H9 (cell line): Measurements from ENCODE around the gene C17orf113. TPM values are rescaled to one million over a fixed set of nuclear protein-coding genes. Genes with fewer than 3 reads are reported as not detected.
A peak's percentile ranks its signal among the peaks of the same experiment; 100 is the strongest.

Experiments
- DNase-seq: peaks from one replicate; pipeline ENCODE4 v3.0.0-alpha.2; 2017
- H2AFZ ChIP-seq: one replicate; pipeline ENCODE4 v1.6.1; 2013; ENCODE audit warnings: mild to moderate bottlenecking, low read length, control low read depth, moderate library complexity
- H2AK5ac ChIP-seq: 2 replicates; pipeline ENCODE4 v1.6.1; 2013; ENCODE audit warnings: low read length, control low read depth, mixed read lengths; ENCODE audit not compliant: insufficient read length
- H2BK120ac ChIP-seq: one replicate; pipeline ENCODE4 v1.6.1; 2013; ENCODE audit warnings: low read depth, mild to moderate bottlenecking, low read length, control low read depth, inconsistent platforms; ENCODE audit not compliant: poor library complexity, severe bottlenecking
- H2BK12ac ChIP-seq: 2 replicates; pipeline ENCODE4 v1.6.1; 2013; ENCODE audit warnings: low read length, control low read depth, mixed read lengths, low read depth; ENCODE audit not compliant: insufficient read length
- H2BK15ac ChIP-seq: 2 replicates; pipeline ENCODE4 v1.6.1; 2013; ENCODE audit warnings: low read depth, low read length, control low read depth
- H2BK20ac ChIP-seq: one replicate; pipeline ENCODE4 v1.6.1; 2013; ENCODE audit warnings: low read depth, mild to moderate bottlenecking, low read length, control low read depth, inconsistent platforms; ENCODE audit not compliant: poor library complexity, severe bottlenecking
- H2BK5ac ChIP-seq: 2 replicates; pipeline ENCODE4 v1.6.1; 2013; ENCODE audit warnings: low read length, control low read depth, mixed read lengths; ENCODE audit not compliant: insufficient read length
- H3K14ac ChIP-seq: 2 replicates; pipeline ENCODE4 v1.6.1; 2013; ENCODE audit warnings: low read length, control low read depth; ENCODE audit not compliant: insufficient read depth
- H3K18ac ChIP-seq: 2 replicates; pipeline ENCODE4 v1.6.1; 2013; ENCODE audit warnings: low read depth, mild to moderate bottlenecking, mixed read lengths, low read length, control low read depth; ENCODE audit not compliant: insufficient read length
- H3K23ac ChIP-seq: 2 replicates; pipeline ENCODE4 v1.6.1; 2013; ENCODE audit warnings: low read length, control low read depth, mixed read lengths, low read depth; ENCODE audit not compliant: insufficient read length
- H3K23me2 ChIP-seq: 2 replicates; pipeline ENCODE4 v1.6.1; 2013; ENCODE audit warnings: low read depth, mild to moderate bottlenecking, mixed read lengths, low read length, control low read depth; ENCODE audit not compliant: insufficient read length, poor library complexity, severe bottlenecking
- H3K27ac ChIP-seq: 2 replicates; pipeline ENCODE4 v1.5.1; 2013; ENCODE audit warnings: low read length, control low read depth, mixed read lengths, low read depth; ENCODE audit not compliant: insufficient read length
- H3K27me3 ChIP-seq: 2 replicates; pipeline ENCODE4 v1.6.1; 2013; ENCODE audit warnings: low read length, control low read depth, inconsistent platforms; ENCODE audit not compliant: insufficient read depth
- H3K4ac ChIP-seq: 2 replicates; pipeline ENCODE4 v1.6.1; 2013; ENCODE audit warnings: low read depth, mild to moderate bottlenecking, control low read depth, inconsistent platforms, low read length, moderate library complexity
- H3K4me1 ChIP-seq: 2 replicates; pipeline ENCODE4 v1.6.1; 2013; ENCODE audit warnings: low read length, control low read depth, inconsistent platforms; ENCODE audit not compliant: insufficient read depth
- H3K4me2 ChIP-seq: 2 replicates; pipeline ENCODE4 v1.6.1; 2013; ENCODE audit warnings: low read length, control low read depth, mixed read lengths; ENCODE audit not compliant: insufficient read length, insufficient read depth
- H3K56ac ChIP-seq: 2 replicates; pipeline ENCODE4 v1.6.1; 2013; ENCODE audit warnings: low read depth, mild to moderate bottlenecking, mixed read lengths, low read length, control low read depth; ENCODE audit not compliant: insufficient read length
- H3K79me1 ChIP-seq: 2 replicates; pipeline ENCODE4 v1.6.1; 2013; ENCODE audit warnings: low read depth, mild to moderate bottlenecking, moderate library complexity, low read length, control low read depth, inconsistent platforms; ENCODE audit not compliant: insufficient read depth, poor library complexity, severe bottlenecking
- H3K79me2 ChIP-seq: 2 replicates; pipeline ENCODE4 v1.6.1; 2013; ENCODE audit warnings: low read length, control low read depth, inconsistent platforms; ENCODE audit not compliant: insufficient read depth
- H3K9ac ChIP-seq: 2 replicates; pipeline ENCODE4 v1.6.1; 2013; ENCODE audit warnings: low read length, control low read depth, mixed read lengths; ENCODE audit not compliant: insufficient read length; ENCODE audit errors: extremely low read depth
- H3K9me3 ChIP-seq: one replicate; pipeline ENCODE4 v1.6.1; 2013; ENCODE audit warnings: low read depth, low read length, inconsistent platforms; ENCODE audit not compliant: control insufficient read depth
- H3T11ph ChIP-seq: one replicate; pipeline ENCODE4 v1.6.1; 2013; ENCODE audit warnings: mild to moderate bottlenecking, low read length, control low read depth, inconsistent platforms
- H4K20me1 ChIP-seq: one replicate; pipeline ENCODE4 v1.6.1; 2013; ENCODE audit not compliant: control insufficient read depth, insufficient read length, insufficient read depth
- H4K5ac ChIP-seq: 2 replicates; pipeline ENCODE4 v1.6.1; 2013; ENCODE audit warnings: low read depth, mild to moderate bottlenecking, mixed read lengths, low read length, control low read depth; ENCODE audit not compliant: insufficient read length
- H4K8ac ChIP-seq: replicated peaks from 2 replicates; pipeline ENCODE4 v1.6.1; 2013; ENCODE audit warnings: low read length, control low read depth, mixed read lengths, low read depth; ENCODE audit not compliant: insufficient read length
- H4K91ac ChIP-seq: 2 replicates; pipeline ENCODE4 v1.6.1; 2013; ENCODE audit warnings: low read depth, mild to moderate bottlenecking, moderate library complexity, mixed read lengths, low read length, control low read depth; ENCODE audit not compliant: insufficient read length
- H3K27ac Mint-ChIP-seq, 3 experiments: 2 replicates in 2 of 3; 3 replicates in 1 of 3; pipeline ENCODE4 v1.8.0; 2020 to 2021; ENCODE audit warnings: mixed read lengths in 3 of 3, mild to moderate bottlenecking in 1 of 3, moderate library complexity in 1 of 3
- H3K27me3 Mint-ChIP-seq: 2 replicates; pipeline ENCODE4 v1.8.0; 2021; ENCODE audit warnings: low read depth, mild to moderate bottlenecking, moderate library complexity, mixed read lengths
- H3K36me3 Mint-ChIP-seq, 3 experiments: 2 replicates in 2 of 3; 3 replicates in 1 of 3; pipeline ENCODE4 v1.8.0; 2020 to 2021; ENCODE audit warnings: low read depth in 3 of 3, mixed read lengths in 3 of 3; ENCODE audit not compliant: insufficient read depth in 1 of 3
- H3K4me1 Mint-ChIP-seq, 2 experiments: 2 replicates each; pipeline ENCODE4 v1.8.0; 2020; ENCODE audit warnings: mixed read lengths in 2 of 2
- H3K4me3 Mint-ChIP-seq, 2 experiments: 2 replicates in 1 of 2; 3 replicates in 1 of 2; pipeline ENCODE4 v1.8.0; 2020 to 2021; ENCODE audit warnings: mild to moderate bottlenecking in 2 of 2, mixed read lengths in 2 of 2, moderate library complexity in 1 of 2
- H3K9me3 Mint-ChIP-seq, 2 experiments: 2 replicates in 1 of 2; 3 replicates in 1 of 2; pipeline ENCODE4 v1.8.0; 2020; ENCODE audit warnings: mild to moderate bottlenecking in 2 of 2, mixed read lengths in 2 of 2, moderate library complexity in 1 of 2
- WGBS: extraction: QIAGEN DNeasy Blood & Tissue Kit; methylation state at CpG from one replicate; pipeline ENCODE4 v1.1.7; 2013; ENCODE audit warnings: missing lambda C conversion rate, low lambda C conversion rate, mixed read lengths; ENCODE audit not compliant: insufficient read length; ENCODE audit errors: extremely low coverage; 5-methylcytosine and 5-hydroxymethylcytosine counted together
- total RNA-seq: library from RNA; stranded (reverse); gene quantifications from 2 replicates; pipeline ENCODE4 v1.2.1, GENCODE V29; 2021
- TF ChIP-seq, protein P1 (sequence below): fragments of 200-600 bp; sonication (generic); conservative IDR thresholded peaks from 3 replicates; pipeline ENCODE4 v1.8.0; 2021; ENCODE audit warnings: antibody characterized with exemption, mild to moderate bottlenecking

C17orf113 gene
- total RNA-seq, 1 experiment from 2014 or later, result 1.0 TPM

DNA sequence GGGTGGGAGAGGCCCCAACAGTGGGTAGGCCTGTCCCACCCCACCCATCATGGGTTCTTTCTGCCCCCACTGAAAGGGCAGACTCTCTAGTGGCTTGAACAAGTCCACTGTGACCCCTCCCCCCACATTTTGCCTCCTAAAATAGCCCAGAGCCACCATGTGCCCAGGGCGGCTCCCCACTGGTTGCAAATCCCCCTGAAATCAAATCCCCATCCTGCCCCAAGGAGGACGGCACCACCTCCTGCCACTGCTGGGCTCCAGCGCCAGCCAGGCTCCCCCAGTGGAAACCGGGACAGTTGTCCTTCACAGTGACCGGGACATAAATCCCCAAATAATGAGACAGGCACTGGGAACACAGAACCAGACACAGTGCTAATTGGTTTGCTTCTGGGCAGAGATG lies 27.4 kb upstream of the C17orf113 start:
- Histone ChIP-seq H2BK120ac (no peak overlapping the region), H2AK5ac (no peak overlapping the region), H3K4me2 (no peak overlapping the region), H3K4ac (no peak overlapping the region), H3K9ac (no peak overlapping the region), H3K56ac (no peak overlapping the region), H4K5ac (no peak overlapping the region), H3K79me1 (no peaks in the 10 kb centered on the region), H3K27me3 (no peaks in the 10 kb centered on the region), H3K14ac (no peak overlapping the region), H3K23ac (no peak overlapping the region), H3K18ac (no peak overlapping the region), H2BK15ac (no peak overlapping the region), H3K4me1 (no peaks in the 10 kb centered on the region), H2BK20ac (no peak overlapping the region), H3K27ac (no peak overlapping the region), H3K23me2 (peaks cover 3% of the 10 kb centered on the region), H2BK12ac (no peak overlapping the region), H4K20me1 (no peaks in the 10 kb centered on the region), H3K9me3 (no peaks in the 10 kb centered on the region), H3T11ph (no peak overlapping the region), H2AFZ (no peak overlapping the region), H4K91ac (no peak overlapping the region), H2BK5ac (no peak overlapping the region), H4K8ac (no peak overlapping the region), H3K79me2 (no peaks in the 10 kb centered on the region)
- Mint-ChIP-seq H3K27me3 (peaks cover 5% of the 10 kb centered on the region), H3K4me1 (peaks cover 13 to 22% of the 10 kb centered on the region in 2 experiments), H3K36me3 (no peaks in the 10 kb centered on the region; a peak in 1 of 7 replicates), H3K27ac (peak overlapping the region in 1 of 3 experiments; percentile 39; a peak in 1 of 7 replicates), H3K4me3 (no peak overlapping the region), H3K9me3 (no peaks in the 10 kb centered on the region)
- TF ChIP-seq, protein P1, sequence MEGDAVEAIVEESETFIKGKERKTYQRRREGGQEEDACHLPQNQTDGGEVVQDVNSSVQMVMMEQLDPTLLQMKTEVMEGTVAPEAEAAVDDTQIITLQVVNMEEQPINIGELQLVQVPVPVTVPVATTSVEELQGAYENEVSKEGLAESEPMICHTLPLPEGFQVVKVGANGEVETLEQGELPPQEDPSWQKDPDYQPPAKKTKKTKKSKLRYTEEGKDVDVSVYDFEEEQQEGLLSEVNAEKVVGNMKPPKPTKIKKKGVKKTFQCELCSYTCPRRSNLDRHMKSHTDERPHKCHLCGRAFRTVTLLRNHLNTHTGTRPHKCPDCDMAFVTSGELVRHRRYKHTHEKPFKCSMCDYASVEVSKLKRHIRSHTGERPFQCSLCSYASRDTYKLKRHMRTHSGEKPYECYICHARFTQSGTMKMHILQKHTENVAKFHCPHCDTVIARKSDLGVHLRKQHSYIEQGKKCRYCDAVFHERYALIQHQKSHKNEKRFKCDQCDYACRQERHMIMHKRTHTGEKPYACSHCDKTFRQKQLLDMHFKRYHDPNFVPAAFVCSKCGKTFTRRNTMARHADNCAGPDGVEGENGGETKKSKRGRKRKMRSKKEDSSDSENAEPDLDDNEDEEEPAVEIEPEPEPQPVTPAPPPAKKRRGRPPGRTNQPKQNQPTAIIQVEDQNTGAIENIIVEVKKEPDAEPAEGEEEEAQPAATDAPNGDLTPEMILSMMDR, result no peak
- WGBS, result no CpG with 5 or more reads among the region's 5 CpGs
- no peak for DNase-seq
